GM23338 (cell line): ENCODE measurements around the gene UBE3A. TPM values are rescaled to one million over a fixed set of nuclear protein-coding genes. Genes with fewer than 3 reads are reported as not detected.

Experiments
- ATAC-seq: fragments of 200-7000 bp; cut with Tn5 transposase; 3 replicates; pipeline ENCODE4 v1.9.1; 2020
- DNase-seq: peaks from one replicate; pipeline ENCODE4 v3.0.0-alpha.2; 2015; ENCODE audit warnings: low spot score
- H2AFZ ChIP-seq: fragments of 200-600 bp; sonication (generic); 2 replicates; pipeline ENCODE4 v1.8.0; 2016; ENCODE audit warnings: antibody characterized with exemption, mild to moderate bottlenecking, moderate library complexity
- H3F3A ChIP-seq: fragments of 200-600 bp; sonication (generic); replicated peaks from 2 replicates; pipeline ENCODE4 v1.8.0; 2017; ENCODE audit warnings: antibody characterized with exemption, mixed run types, low read depth
- H3K27ac ChIP-seq: fragments of 200-600 bp; sonication (generic); 2 replicates; pipeline ENCODE4 v1.6.1; 2016; ENCODE audit warnings: low read depth
- H3K27me3 ChIP-seq: fragments of 200-600 bp; sonication (generic); 2 replicates; pipeline ENCODE4 v1.8.0; 2016; ENCODE audit warnings: mild to moderate bottlenecking, mixed run types, moderate library complexity; ENCODE audit not compliant: insufficient read depth
- H3K36me3 ChIP-seq: fragments of 200-600 bp; sonication (generic); 2 replicates; pipeline ENCODE4 v1.8.0; 2016; ENCODE audit warnings: mild to moderate bottlenecking; ENCODE audit not compliant: insufficient read depth
- H3K4me1 ChIP-seq: fragments of 200-600 bp; sonication (generic); 2 replicates; pipeline ENCODE4 v1.8.0; 2016; ENCODE audit warnings: mild to moderate bottlenecking, moderate library complexity; ENCODE audit not compliant: insufficient read depth
- H3K4me2 ChIP-seq: fragments of 200-600 bp; sonication (generic); 2 replicates; pipeline ENCODE4 v1.7.1; 2017; ENCODE audit warnings: mixed run types
- H3K4me3 ChIP-seq: fragments of 200-600 bp; sonication (generic); 2 replicates; pipeline ENCODE4 v1.6.1; 2016; ENCODE audit warnings: mixed run types
- H3K79me2 ChIP-seq: fragments of 200-600 bp; sonication (generic); replicated peaks from 2 replicates; pipeline ENCODE4 v1.8.0; 2017; ENCODE audit warnings: mild to moderate bottlenecking; ENCODE audit not compliant: insufficient read depth
- H3K9me2 ChIP-seq: fragments of 200-600 bp; sonication (generic); 2 replicates; pipeline ENCODE4 v1.8.0; 2017; ENCODE audit not compliant: insufficient read depth
- H4K20me1 ChIP-seq: fragments of 200-600 bp; sonication (generic); replicated peaks from 2 replicates; pipeline ENCODE4 v1.8.0; 2017; ENCODE audit warnings: mild to moderate bottlenecking; ENCODE audit not compliant: insufficient read depth
- H3K27ac Mint-ChIP-seq: 2 replicates; pipeline ENCODE4 v1.8.0; 2020; ENCODE audit warnings: inconsistent platforms, mild to moderate bottlenecking, moderate library complexity, mixed read lengths
- H3K27me3 Mint-ChIP-seq: 3 replicates; pipeline ENCODE4 v1.8.0; 2022; ENCODE audit warnings: low read depth, mild to moderate bottlenecking, moderate library complexity, mixed read lengths, inconsistent platforms; ENCODE audit not compliant: insufficient read depth, poor library complexity
- H3K36me3 Mint-ChIP-seq: 3 replicates; pipeline ENCODE4 v1.8.0; 2021; ENCODE audit warnings: low read depth, mild to moderate bottlenecking, inconsistent platforms, moderate library complexity, mixed read lengths
- H3K4me1 Mint-ChIP-seq: 3 replicates; pipeline ENCODE4 v1.8.0; 2020; ENCODE audit warnings: mild to moderate bottlenecking, inconsistent platforms, mixed read lengths
- H3K4me3 Mint-ChIP-seq: 3 replicates; pipeline ENCODE4 v1.8.0; 2021; ENCODE audit warnings: moderate library complexity, mild to moderate bottlenecking, inconsistent platforms, mixed read lengths
- H3K9me3 Mint-ChIP-seq: 3 replicates; pipeline ENCODE4 v1.8.0; 2020; ENCODE audit warnings: moderate library complexity, mild to moderate bottlenecking, inconsistent platforms, mixed read lengths
- CREB1 ChIP-seq: fragments of 250-450 bp; sonication (Bioruptor Pico); IDR thresholded peaks from 2 replicates; pipeline ENCODE4 v1.5.0; 2020; ENCODE audit warnings: low read depth, mild to moderate bottlenecking, moderate library complexity
- CTCF ChIP-seq, 2 experiments: fragments of 200-600 bp in 1 of 2; sonication (generic) in 1 of 2; conservative IDR thresholded peaks; 2 replicates each; pipeline versions ENCODE4 v1.5.1 to v1.6.1; 2016 to 2017; ENCODE audit warnings: antibody characterized with exemption in 2 of 2, low read depth in 2 of 2, mild to moderate bottlenecking in 2 of 2, moderate library complexity in 1 of 2
- ETS1 ChIP-seq: IDR thresholded peaks from 2 replicates; pipeline ENCODE4 v1.6.1; 2016; ENCODE audit warnings: antibody characterized with exemption
- EZH2 ChIP-seq: fragments of 200-600 bp; sonication (generic); IDR thresholded peaks from one replicate; pipeline ENCODE4 v1.8.0; 2017; ENCODE audit warnings: antibody characterized with exemption, mild to moderate bottlenecking, low read depth; ENCODE audit not compliant: unreplicated experiment
- EZH2phosphoT487 ChIP-seq: fragments of 200-600 bp; sonication (generic); IDR thresholded peaks from one replicate; pipeline ENCODE4 v1.8.1; 2018; ENCODE audit warnings: antibody characterized with exemption; ENCODE audit not compliant: unreplicated experiment
- JUNB ChIP-seq: IDR thresholded peaks from one replicate; pipeline ENCODE4 v1.6.1; 2016; ENCODE audit warnings: antibody characterized with exemption; ENCODE audit not compliant: unreplicated experiment
- NANOG ChIP-seq: IDR thresholded peaks from 2 replicates; pipeline ENCODE4 v1.6.1; 2016; ENCODE audit warnings: antibody characterized with exemption, borderline replicate concordance
- POLR2AphosphoS5 ChIP-seq: IDR thresholded peaks from 2 replicates; pipeline ENCODE4 v1.6.1; 2016; ENCODE audit warnings: antibody characterized with exemption, low read depth
- STAT1 ChIP-seq: IDR thresholded peaks from one replicate; pipeline ENCODE4 v1.6.1; 2016; ENCODE audit warnings: antibody characterized with exemption; ENCODE audit not compliant: unreplicated experiment
- ZNF114 ChIP-seq: fragments of 250-450 bp; sonication (Bioruptor Pico); IDR thresholded peaks from 2 replicates; pipeline ENCODE4 v1.5.0; 2020; ENCODE audit warnings: mild to moderate bottlenecking, moderate library complexity
- ZNF331 ChIP-seq: fragments of 250-450 bp; sonication (Bioruptor Pico); IDR thresholded peaks from 2 replicates; pipeline ENCODE4 v1.5.0; 2020; ENCODE audit warnings: low read depth, mild to moderate bottlenecking, moderate library complexity
- ZNF462 ChIP-seq: fragments of 250-450 bp; sonication (Bioruptor Pico); IDR thresholded peaks from 2 replicates; pipeline ENCODE4 v1.5.0; 2020; ENCODE audit warnings: mild to moderate bottlenecking, moderate library complexity
- polyA plus RNA-seq: library from polyadenylated mRNA; unstranded; fragments of >200 nt; fragmentation: Nextera tagmentation; extraction: Ambion mirVana; gene quantifications from 2 replicates; pipeline ENCODE4 v1.2.1, GENCODE V29; 2016
- total RNA-seq: library from RNA; depleted of rRNA; stranded (reverse); fragments of >200 nt; shearing (Covaris generic); gene quantifications from 2 replicates; pipeline ENCODE4 v1.2.3, GENCODE V29; 2014

Gene UBE3A
- total and polyA plus RNA-seq, 2 experiments from 2014 or later: 96.1 to 150 TPM

- H3K27ac Mint-ChIP-seq: no peak overlapping the region
- Histone ChIP-seq H3K4me2 (no peak overlapping the region), H3K27me3 (no peaks in the 10 kb centered on the region), H3K36me3 (no peaks in the 10 kb centered on the region), H3K4me1 (peaks cover 25% of the 10 kb centered on the region), H3K27ac (no peak overlapping the region), H3K79me2 (peaks cover 100% of the 10 kb centered on the region), H3K4me3 (no peak overlapping the region), H3F3A (no peaks in the 10 kb centered on the region), H4K20me1 (peaks cover 45% of the 10 kb centered on the region), H2AFZ (no peak overlapping the region), H3K9me2 (no peaks in the 10 kb centered on the region)
- peaks cover 7% of the 10 kb centered on the region for H3K36me3 Mint-ChIP-seq
- no peaks in the 10 kb centered on the region; the same call in 2 of the 3 replicates for H3K9me3 Mint-ChIP-seq
- no peak overlapping the region for H3K4me3 Mint-ChIP-seq
- no peak; the same call in 2 of the 3 replicates for ATAC-seq
- TF ChIP-seq EZH2phosphoT487 (no peak), CREB1 (CRISPR knock-in tag) (no peak), ZNF114 (CRISPR knock-in tag) (no peak)
- DNase-seq: no peak
- peaks cover 2% of the 10 kb centered on the region for H3K27me3 Mint-ChIP-seq
- peaks cover 43% of the 10 kb centered on the region; the same call in 2 of the 3 replicates for H3K4me1 Mint-ChIP-seq
These were observed 14.8 kb downstream of the UBE3A start for GRCh38 chr15:25424073-25424472.

GRCh38 chr15:25422021-25422420 lies 16.8 kb downstream of the UBE3A start:
- Mint-ChIP-seq H3K9me3 (no peaks in the 10 kb centered on the region; the same call in 2 of the 3 replicates), H3K27ac (no peak overlapping the region), H3K36me3 (peaks cover 7% of the 10 kb centered on the region), H3K4me3 (no peak overlapping the region), H3K27me3 (peaks cover 1% of the 10 kb centered on the region), H3K4me1 (peaks cover 42% of the 10 kb centered on the region; the same call in 2 of the 3 replicates)
- Histone ChIP-seq H3K9me2 (no peaks in the 10 kb centered on the region), H2AFZ (no peak overlapping the region), H3K27me3 (no peaks in the 10 kb centered on the region), H3K4me2 (no peak overlapping the region), H3K4me3 (no peak overlapping the region), H3K36me3 (no peaks in the 10 kb centered on the region), H3K27ac (no peak overlapping the region), H3K4me1 (peaks cover 20% of the 10 kb centered on the region), H4K20me1 (peaks cover 42% of the 10 kb centered on the region), H3F3A (no peaks in the 10 kb centered on the region), H3K79me2 (peaks cover 100% of the 10 kb centered on the region)
- TF ChIP-seq ZNF462 (no peak), CTCF (conservative IDR thresholded peaks at IDR 0.05; ENCODE audit: low read depth in 2 of 2) (no peak), JUNB (no peak), EZH2phosphoT487 (no peak), POLR2AphosphoS5 (no peak), ZNF331 (CRISPR knock-in tag) (no peak), NANOG (no peak), ETS1 (no peak), STAT1 (no peak), ZNF114 (CRISPR knock-in tag) (no peak), CREB1 (CRISPR knock-in tag) (no peak), EZH2 (no peak)
- ATAC-seq (no peak), DNase-seq (no peak)
